GM21786 (cell line): ENCODE data around the gene ASPSCR1.

ENCODE experiments used
- ATAC-seq: cut with Tn5 transposase; IDR thresholded peaks from one replicate; pipeline ENCODE4 v1.9.1; 2021; ENCODE audit not compliant: unreplicated experiment

Gene ASPSCR1

DNA sequence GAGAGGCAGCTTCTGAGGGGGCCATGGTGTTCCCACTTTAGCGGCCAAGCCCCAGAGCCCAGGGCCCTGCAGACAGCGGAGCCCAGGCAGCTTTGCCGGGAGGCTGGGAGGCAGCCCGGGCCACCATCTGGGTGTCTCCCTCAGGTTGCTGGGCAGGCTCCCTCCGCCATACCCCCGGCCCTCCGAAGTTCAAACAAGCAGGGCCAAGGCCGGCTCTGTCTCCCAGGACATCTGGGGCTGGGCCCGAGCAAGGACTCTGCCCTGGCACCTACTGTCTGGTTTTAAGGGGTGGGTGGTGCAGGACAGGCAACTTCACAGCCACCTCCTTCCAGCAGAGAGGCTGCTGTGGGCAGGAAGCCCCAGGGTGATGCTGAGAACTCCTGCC, 85.5 kb downstream of the ASPSCR1 start:
- no peak for ATAC-seq

DNA sequence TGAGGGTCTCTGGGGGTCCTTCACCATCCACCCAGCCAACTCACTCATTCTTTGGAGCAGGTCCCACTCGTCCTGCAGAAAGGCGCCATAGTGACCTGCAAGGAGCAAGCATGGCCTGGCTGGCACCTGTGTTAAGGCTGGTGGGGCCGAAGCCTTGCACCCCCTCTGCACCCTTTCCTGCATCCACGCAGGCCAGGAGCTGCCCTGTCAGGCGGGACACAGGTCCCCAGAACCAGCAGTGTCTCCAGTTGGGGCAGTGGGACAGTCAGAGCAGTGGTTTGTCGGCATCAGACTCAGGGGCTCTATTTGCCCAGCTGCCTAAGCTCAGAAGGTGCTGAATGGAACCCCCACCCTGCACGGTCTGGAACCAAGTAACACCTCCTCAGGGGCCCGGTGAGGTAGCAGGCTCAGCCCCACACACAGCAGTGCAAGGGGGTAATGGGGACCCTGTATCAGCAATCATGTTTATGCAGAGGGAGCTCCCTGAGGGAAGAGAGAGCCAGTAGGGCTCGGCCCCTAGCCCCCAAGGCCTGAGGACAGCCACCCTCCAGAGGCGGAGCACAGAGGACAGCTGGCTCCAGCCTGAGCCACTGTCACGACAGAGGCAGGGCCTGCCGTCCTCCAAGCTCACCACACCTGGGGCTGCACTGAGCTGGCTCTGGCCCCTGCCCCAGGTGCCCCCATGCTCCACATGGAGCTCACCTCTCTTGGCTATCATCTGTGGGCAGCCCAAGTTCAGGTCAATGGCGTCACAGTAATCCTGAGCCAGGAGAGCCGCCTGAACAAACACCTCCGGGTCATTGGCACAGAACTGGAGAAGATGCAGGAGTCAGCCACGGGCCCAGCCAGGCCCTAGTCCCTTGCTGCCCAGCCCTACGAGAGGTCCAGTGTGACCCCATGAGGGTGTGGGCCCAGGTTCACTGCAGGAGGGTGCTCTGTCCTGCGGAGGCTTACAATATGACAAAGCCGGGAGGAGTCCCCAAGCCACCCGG, 86.3 kb downstream of the ASPSCR1 start:
- no peak for ATAC-seq

DNA sequence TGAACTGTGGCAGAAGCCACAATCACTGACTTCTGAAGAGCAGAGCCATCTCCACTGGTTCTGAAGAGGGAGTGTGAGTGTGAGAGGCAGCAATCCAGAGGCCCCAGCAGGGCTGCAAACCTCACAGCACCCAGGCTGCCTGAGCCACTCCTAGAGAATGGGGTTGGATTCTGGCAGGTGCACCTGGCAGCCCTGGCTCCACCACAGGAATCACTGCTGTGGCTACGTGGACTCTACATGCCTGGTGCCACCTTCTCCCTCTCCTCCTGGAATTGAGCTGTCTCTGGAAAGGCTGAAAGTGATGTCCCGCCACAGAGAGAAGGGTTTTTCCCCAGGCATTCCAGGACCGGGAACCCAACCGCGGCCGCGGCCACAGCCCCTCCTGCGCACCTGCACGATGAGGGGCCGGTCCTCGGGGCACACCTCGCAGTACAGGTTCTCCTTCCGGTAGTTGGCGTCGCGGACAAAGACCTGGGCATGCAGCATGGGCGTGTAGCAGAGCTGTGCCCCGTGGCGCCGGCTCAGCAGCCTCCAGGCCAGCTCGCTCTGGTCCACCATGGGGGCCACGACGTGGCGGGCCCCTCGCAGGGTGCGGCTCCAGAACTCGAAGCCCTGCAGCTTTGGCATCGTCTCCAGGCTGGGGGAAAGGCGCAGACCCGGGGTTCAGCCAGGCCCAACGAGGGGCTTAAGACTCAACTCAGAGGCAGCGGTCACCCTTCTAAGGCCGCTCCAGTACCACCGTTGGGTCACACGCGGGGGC, 87.2 kb downstream of the ASPSCR1 start:
- ATAC-seq: no peak

DNA sequence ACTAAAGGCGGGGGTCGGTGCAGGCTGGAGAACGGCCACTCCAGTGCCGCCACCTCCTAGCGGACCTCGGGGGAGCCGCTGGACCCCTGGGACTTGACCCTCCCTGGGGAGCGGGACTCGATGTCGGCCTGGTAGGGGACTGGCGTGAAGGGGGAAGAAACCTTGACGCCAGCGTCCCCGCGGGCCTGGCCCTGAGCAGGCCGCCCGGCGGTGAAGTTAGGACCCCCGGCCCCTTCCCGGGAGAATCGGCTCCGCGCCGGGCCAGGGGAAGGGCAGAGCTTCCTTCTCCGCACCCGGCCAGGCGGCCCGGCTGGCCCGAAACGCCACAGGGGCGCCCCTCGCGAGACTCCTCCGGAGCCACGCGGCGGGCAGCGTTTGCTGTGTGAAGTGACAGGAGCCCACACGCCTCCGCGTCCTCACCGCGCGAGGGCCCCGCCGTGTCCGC, 87.8 kb downstream of the ASPSCR1 start:
- no peak for ATAC-seq

DNA sequence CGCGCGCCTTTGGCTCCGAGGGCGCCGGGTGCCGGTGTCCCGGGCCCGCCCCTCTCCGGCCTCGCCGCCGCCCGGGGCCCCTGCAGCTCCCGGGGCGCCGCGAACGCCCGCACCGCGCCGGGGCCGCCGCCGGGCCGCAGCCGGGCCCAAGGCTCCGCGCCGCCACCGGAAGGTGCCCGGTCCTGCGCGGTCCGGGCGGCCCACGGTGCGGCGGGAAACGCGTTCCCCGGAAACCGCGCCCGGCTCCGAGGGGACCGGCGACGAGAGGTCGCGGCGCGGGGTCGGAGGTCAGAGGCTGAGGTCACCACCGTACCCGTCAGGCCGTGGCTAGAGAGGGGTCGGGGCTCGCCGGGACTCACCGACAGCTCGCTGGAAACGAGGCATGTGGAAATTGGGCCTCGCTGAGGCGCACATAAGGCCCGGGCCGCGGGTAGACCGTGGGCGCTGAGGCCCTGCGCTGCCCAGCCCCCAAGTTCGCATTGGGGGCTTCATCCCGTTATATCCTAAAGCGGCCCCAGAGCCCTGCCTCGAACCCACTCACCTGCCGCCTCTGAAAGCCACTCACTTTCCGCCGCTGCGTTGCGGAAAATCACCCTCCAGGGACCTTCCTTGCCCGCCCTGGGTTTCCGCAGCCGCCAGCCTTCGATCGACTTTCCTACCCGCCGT, 88.3 kb downstream of the ASPSCR1 start, which contains the start of gene DUS1L:
TSS of gene DUS1L (minus strand) at position 167 of the 666 bp plus-strand sequence. CDS start 745 bp downstream, outside the sequence.
- peak; percentile 56 for ATAC-seq
